ENCODE data around the gene PHF2. TPM values are rescaled to one million over a fixed set of nuclear protein-coding genes. Genes with fewer than 3 reads are reported as not detected.

The PHF2 gene
- total RNA-seq, 1 experiment from 2014 or later, result 22.6 TPM

DNA sequence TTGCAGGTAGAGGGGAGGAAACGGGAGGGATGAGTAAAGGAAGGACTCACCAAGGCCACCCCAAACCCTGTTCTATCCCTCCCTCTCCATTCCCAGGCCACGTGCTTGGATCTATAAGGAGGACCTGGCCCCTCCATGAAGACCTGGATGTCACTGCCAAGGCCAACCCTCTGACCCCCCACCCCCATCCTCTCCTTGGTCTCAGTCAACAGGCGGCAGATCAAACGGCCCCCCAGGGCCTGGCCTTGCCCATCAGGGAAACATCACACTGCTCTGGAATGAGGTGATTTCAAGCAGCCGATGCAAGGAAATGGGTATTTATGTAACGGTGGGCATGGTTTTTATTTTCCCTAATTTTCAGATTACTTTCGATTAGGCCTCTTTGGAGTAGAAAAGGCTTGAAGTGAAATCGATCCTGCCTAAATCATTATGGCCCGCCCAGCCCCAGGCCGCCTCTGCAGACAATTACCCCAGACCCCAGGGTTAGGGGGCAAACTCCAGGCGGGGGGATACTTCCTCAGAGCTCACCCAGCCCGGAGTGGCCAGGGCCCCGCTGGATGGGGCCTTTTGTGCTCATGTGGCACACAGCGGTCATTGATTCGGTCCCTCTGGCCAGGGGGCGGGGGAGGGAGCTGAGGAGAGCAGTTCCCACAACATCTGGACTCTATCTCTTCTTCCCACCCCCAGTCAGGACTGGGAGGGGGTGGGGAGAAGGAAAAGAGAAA, 125.3 kb downstream of the PHF2 start:
- no peak for DNase-seq (ENCODE audit: low read depth)

GRCh38 chr9:93702261-93702660, 125.9 kb downstream of the PHF2 start:
- DNase-seq (ENCODE audit: low read depth), result no peak

- no peak for DNase-seq (ENCODE audit: low read depth)
Measured at GRCh38 chr9:93708289-93708986, 132.1 kb downstream of the PHF2 start.

DNA sequence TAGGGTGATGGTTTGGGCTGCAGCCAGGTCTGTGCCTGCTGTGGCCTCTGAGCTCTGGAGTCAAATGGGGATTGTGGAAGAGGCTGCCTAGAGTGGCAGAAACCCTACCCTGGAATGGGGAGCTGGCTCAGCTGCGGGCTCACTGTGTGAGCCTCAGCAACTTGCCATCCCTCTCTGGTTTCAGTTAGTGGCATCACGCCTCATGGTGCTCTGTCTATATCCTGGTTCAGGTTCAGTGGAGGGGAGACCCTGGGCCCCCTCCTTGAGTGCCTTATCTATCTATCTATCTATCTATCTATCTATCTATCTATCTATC, 132.6 kb downstream of the PHF2 start:
- DNase-seq (ENCODE audit: low read depth), result no peak

DNA sequence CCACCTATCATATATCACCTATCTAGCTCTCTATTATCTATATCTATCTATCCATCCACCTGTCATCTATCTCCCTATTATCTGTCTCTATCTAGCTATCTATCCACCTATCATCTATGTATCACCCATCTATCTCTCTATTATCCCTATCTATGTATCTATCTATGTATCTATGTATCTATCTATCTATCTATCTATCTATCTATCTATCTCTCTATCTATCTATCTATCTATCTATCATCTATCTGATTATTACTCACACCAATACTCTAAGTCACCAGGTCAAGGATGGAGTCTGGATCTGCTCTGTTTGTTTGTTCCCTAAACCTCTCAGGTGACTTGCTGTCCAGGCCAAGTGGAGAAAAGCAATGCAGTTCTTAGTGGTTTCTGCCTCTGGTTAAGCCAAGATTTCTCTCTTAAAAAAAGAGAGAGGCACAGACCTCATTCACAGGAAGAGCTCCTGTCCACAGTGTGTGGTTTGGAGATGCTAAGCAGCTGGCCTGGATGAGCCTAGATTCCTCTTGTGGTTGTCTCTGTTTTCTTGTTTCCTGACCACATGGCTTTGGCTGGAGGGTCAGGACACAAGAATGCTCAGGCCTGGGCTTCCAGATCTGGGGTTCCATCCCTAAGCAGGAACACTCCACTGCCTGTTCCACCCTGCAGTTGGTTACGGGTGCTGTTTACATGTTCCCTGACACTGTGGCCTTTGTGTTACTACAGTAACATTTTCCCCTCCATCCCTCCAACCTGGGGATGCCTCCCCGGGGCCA, 133.4 kb downstream of the PHF2 start:
- no peak for DNase-seq (ENCODE audit: low read depth)

DNA sequence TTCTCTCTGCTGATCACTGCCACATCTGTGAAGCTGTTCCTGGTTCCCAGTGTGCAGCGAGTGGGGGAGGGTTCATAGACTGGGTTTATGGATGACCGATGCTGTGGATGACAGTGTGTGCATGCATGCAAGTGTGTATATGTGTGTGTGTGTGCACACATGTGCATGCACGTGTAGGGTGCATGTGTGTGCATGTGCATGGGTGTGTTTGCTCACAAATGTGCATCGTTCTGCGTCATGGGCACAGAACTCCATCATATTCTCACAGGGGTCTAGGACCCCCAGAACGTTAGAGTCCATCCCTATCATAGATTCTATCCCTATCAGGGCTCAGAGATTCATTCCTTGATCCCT, 134.0 kb downstream of the PHF2 start:
- DNase-seq (ENCODE audit: low read depth), result no peak

DNA sequence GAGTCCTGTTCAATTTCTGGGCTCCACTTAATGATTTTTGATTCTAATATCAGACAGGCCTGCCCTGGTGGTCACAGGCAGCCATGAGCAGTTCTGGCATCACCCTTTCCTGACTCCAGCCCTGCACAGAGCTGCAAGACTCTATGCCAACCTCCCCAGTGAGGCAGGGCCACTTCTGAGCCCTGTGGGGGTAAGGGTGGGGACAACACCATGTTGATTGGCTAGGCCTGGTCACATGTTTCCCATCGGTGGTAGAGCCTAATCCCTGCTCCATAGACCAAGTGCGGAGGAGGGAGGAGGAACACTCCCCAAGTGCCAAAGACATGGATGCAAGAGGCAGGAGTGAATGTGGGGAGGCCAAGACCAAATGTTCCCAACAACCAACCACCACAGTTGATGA, 134.6 kb downstream of the PHF2 start:
- DNase-seq (ENCODE audit: low read depth), result no peak

DNA sequence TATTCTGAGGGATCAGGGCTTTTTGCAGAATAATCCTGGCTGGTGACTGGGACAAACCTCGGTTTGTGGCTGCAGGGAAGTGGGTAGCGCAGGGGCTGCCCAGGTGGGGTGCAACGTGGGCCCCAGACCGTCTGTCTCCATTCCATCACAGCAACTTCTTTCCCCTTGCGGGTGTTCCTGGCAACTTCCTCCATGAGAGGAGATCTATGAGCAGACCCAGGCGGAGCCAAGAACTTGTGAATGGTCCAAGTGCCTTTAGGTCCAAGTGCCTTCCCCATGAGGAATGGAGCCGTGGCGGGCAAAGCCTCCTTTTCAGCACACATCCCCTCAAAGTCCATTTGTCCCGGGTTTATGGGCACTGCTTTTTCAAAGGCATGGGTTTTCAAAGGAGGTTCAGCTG, 136.5 kb downstream of the PHF2 start:
- no peak for DNase-seq (ENCODE audit: low read depth)

GRCh38 chr9:93713716-93714115, 137.3 kb downstream of the PHF2 start:
- DNase-seq (ENCODE audit: low read depth), result peak; percentile 27

DNA sequence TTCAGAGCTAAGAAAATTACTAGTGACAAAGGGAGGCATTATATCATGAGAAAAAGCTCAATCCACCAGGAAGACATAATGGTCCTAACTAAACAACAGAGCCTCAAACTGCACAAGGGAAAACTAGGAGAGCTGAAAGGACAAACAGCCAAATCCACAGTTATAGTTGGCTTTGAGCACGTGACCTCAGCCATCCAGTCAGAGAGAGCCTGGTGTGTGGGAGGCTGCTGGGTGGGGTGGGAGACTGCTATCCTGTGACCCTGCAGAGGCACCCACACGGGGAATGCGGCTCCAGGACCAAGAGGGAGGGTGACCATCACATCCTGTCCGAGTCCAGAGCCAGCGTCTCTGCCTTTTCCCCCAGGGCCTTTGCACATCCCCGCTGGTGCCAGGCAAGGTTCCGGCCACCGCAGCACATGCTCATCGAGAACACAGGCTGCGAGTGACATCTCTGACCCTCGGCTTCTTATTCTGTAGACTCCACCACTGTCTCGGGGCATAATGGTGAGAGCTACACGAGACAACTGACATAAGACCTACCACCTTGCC, 145.1 kb downstream of the PHF2 start:
- no peak for DNase-seq (ENCODE audit: low read depth)

DNA sequence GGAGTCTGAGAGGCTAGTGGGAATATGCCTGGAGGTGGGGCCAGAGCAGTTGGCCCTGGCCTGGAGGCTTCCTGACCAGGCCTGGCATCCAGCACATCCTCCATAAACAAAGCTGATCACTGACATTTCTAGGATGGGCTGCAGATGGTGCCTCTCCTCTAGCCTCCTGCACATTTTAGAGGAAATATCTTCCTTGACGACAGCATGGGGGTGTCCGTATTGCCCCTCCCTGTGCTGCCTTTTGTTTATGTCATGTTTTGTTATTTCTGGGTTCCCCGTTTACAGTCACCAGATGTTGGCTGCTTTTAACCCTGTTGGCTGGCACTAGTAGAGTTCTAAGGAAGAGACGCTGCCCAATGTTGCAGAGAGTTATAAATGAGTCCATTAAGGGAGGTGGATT, 148.5 kb downstream of the PHF2 start:
- DNase-seq (ENCODE audit: low read depth), result no peak

GRCh38 chr9:93725382-93725781, 149.0 kb downstream of the PHF2 start:
- DNase-seq (ENCODE audit: low read depth), result no peak

GRCh38 chr9:93726147-93726546, 149.8 kb downstream of the PHF2 start:
- no peak for DNase-seq (ENCODE audit: low read depth)

Other genes starting within 250 kb of the PHF2 start
- gene FAM120A, start 124.9 kb upstream of the PHF2 start, total RNA-seq (2014; rRNA removed; shearing (Covaris generic)), result 62.5 and 100 TPM in 2 replicates
- gene FAM120AOS, start 123.0 kb upstream of the PHF2 start, total RNA-seq (2014; rRNA removed; shearing (Covaris generic)), result 48.3 and 56.1 TPM in 2 replicates